CD4-positive, alpha-beta memory T cell (primary cell): ENCODE results near the gene CEP70. TPM values are rescaled to one million over a fixed set of nuclear protein-coding genes. Genes with fewer than 3 reads are reported as not detected.
A peak's percentile ranks its signal among the peaks of the same experiment; 100 is the strongest.

Experiments used
- CTCF ChIA-PET: fragments of 350-600 bp; sonication (Branson Sonifier 250); formaldehyde crosslinking; loops from one replicate; lab custom pipeline; 2021; ENCODE audit warnings: inconsistent platforms; ENCODE audit not compliant: partially characterized antibody; lab: Charles Lee
- POLR2A ChIA-PET: fragments of 350-600 bp; sonication (Branson Sonifier 250); formaldehyde crosslinking; loops from one replicate; lab custom pipeline; 2021; ENCODE audit not compliant: partially characterized antibody; lab: Charles Lee
- DNase-seq, 5 donors: peaks; one replicate each; pipeline versions ENCODE4 v3.0.0 to v3.0.0-alpha.2; 2020 to 2022; ENCODE audit warnings: mixed read lengths in 1 of 5
- H3K27ac ChIP-seq: one replicate; pipeline ENCODE4 v1.7.0; 2013; ENCODE audit warnings: low read depth, low read length
- H3K27me3 ChIP-seq: 2 replicates; pipeline ENCODE4 v1.7.0; 2013; ENCODE audit warnings: mild to moderate bottlenecking, low read length, moderate library complexity; ENCODE audit not compliant: insufficient read depth
- H3K36me3 ChIP-seq: 2 replicates; pipeline ENCODE4 v1.7.0; 2013; ENCODE audit warnings: mild to moderate bottlenecking, low read length, moderate library complexity; ENCODE audit not compliant: insufficient read depth
- H3K4me1 ChIP-seq: 2 replicates; pipeline ENCODE4 v1.7.0; 2013; ENCODE audit warnings: mild to moderate bottlenecking, low read length, moderate library complexity; ENCODE audit not compliant: insufficient read depth
- H3K4me3 ChIP-seq, 2 donors: one replicate each; pipeline ENCODE4 v1.7.0; 2013; ENCODE audit warnings: low read length in 2 of 2, mild to moderate bottlenecking in 1 of 2
- H3K9me3 ChIP-seq, 2 donors: one replicate each; pipeline ENCODE4 v1.7.0; 2013; ENCODE audit warnings: low read length in 2 of 2, control low read depth in 1 of 2; ENCODE audit not compliant: control insufficient read depth in 1 of 2
- H3K27ac Mint-ChIP-seq, 7 donors: one replicate each; pipeline ENCODE4 v1.8.0; 2020 to 2021; ENCODE audit warnings: mixed read lengths in 7 of 7, mild to moderate bottlenecking in 6 of 7, inconsistent platforms in 3 of 7, moderate library complexity in 3 of 7
- H3K27me3 Mint-ChIP-seq, 2 donors: one replicate each; pipeline ENCODE4 v1.8.0; 2020 to 2021; ENCODE audit warnings: mixed read lengths in 2 of 2
- H3K36me3 Mint-ChIP-seq, 2 donors: one replicate each; pipeline ENCODE4 v1.8.0; 2020 to 2021; ENCODE audit warnings: mixed read lengths in 2 of 2, inconsistent platforms in 1 of 2, mild to moderate bottlenecking in 1 of 2
- H3K4me1 Mint-ChIP-seq, 4 donors: one replicate each; pipeline ENCODE4 v1.8.0; 2020 to 2021; ENCODE audit warnings: mixed read lengths in 4 of 4, mild to moderate bottlenecking in 1 of 4
- H3K4me3 Mint-ChIP-seq, 8 donors: one replicate each; pipeline ENCODE4 v1.8.0; 2020 to 2021; ENCODE audit warnings: mixed read lengths in 8 of 8, mild to moderate bottlenecking in 7 of 8, moderate library complexity in 6 of 8, inconsistent platforms in 3 of 8
- H3K9me3 Mint-ChIP-seq, 8 donors: one replicate each; pipeline ENCODE4 v1.8.0; 2020 to 2021; ENCODE audit warnings: mixed read lengths in 8 of 8, mild to moderate bottlenecking in 5 of 8, inconsistent platforms in 3 of 8, moderate library complexity in 1 of 8
- intact Hi-C: fragments of 100-400 bp; cut with micrococcal nuclease; formaldehyde crosslinking; loops from one replicate; pipeline ENCODE4 v1.15.1; 2023
- polyA plus RNA-seq, 2 donors: library from polyadenylated mRNA; unstranded; fragments of 300-500 nt; fragmentation: Illumina TruSeq; gene quantifications; one replicate each; pipeline ENCODE4 v1.2.3, GENCODE V29; 2021
- total RNA-seq, 2 experiments: library from RNA; stranded (reverse); gene quantifications; one replicate each; pipeline ENCODE4 v1.2.3, GENCODE V29; 2021

CEP70 gene
- total and polyA plus RNA-seq, 4 experiments from 2014 or later, result 6.7 to 28.0 (median 17.2) TPM

GRCh38 chr3:138461246-138461645 is 132.8 kb downstream of the CEP70 start:
- Mint-ChIP-seq H3K36me3 (no peaks in the 10 kb centered on the region), H3K4me1 (peaks cover under 1 to 9% (median 1%) of the 10 kb centered on the region in 4 donors), H3K4me3 (no peak overlapping the region), H3K27ac (no peak overlapping the region), H3K9me3 (no peaks in the 10 kb centered on the region), H3K27me3 (peaks cover 3 to 9% of the 10 kb centered on the region in 2 donors)
- ChIA-PET POLR2A (no interaction called here), CTCF (no interaction called here)
- no peak overlapping the region for H3K27ac ChIP-seq
- no peak overlapping the region for H3K4me3 ChIP-seq
- H3K36me3 ChIP-seq, result no peaks in the 10 kb centered on the region
- DNase-seq, result no peak
- H3K4me1 ChIP-seq, result peaks cover under 1% of the 10 kb centered on the region
- intact Hi-C loops, result no loop called here
- H3K9me3 ChIP-seq, result no peaks in the 10 kb centered on the region
- H3K27me3 ChIP-seq, result no peaks in the 10 kb centered on the region

DNA sequence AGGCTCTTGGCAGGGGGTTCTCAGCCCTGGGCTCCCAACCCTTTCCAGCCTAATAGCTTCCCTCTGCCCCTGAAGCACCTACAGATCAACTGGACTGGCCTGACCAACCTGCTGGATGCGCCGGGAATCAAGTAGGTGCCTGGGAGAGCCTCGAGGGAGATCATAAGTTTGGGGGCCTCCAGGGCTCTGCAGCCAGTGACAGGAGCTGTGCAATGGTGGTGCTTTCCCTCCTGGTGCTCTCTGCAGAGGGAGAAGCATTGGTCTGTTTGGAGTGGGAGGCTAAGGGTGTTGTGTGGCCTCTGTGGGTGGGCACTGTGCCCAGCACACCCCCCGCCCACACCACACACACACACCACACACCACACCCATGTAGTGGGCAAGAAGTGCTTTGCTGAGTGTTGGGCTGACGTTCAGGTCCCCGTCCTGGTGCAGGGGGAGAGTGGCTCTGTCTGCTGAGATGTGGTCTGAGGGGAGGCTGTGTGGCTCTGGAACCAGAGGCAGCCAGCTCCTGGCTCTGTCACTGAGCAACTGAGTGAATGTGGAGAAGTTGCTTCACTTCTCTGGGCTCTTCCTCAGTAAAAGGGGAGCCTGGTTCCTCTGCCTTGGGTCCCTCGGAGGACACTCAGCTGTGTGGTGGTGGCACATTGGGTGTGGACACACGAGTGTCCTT is 133.4 kb downstream of the CEP70 start:
- Histone ChIP-seq H3K9me3 (no peaks in the 10 kb centered on the region), H3K27ac (no peak overlapping the region), H3K4me3 (no peak overlapping the region), H3K4me1 (peaks cover 6% of the 10 kb centered on the region), H3K36me3 (no peaks in the 10 kb centered on the region), H3K27me3 (no peaks in the 10 kb centered on the region)
- intact Hi-C loops, result no loop called here
- Mint-ChIP-seq H3K4me1 (peaks cover 3 to 15% (median 7%) of the 10 kb centered on the region in 4 donors), H3K27me3 (peaks cover 3 to 9% of the 10 kb centered on the region in 2 donors), H3K27ac (no peak overlapping the region), H3K36me3 (no peaks in the 10 kb centered on the region), H3K4me3 (no peak overlapping the region), H3K9me3 (peaks cover 0 to 2% (median 0%) of the 10 kb centered on the region in 8 donors)
- CTCF ChIA-PET, result no interaction called here
- DNase-seq, result no peak
- POLR2A ChIA-PET, result no interaction called here

GRCh38 chr3:138459619-138460535 is 134.2 kb downstream of the CEP70 start:
- Histone ChIP-seq H3K4me3 (no peak overlapping the region), H3K9me3 (no peaks in the 10 kb centered on the region), H3K4me1 (peaks cover 7% of the 10 kb centered on the region), H3K27ac (no peak overlapping the region), H3K36me3 (no peaks in the 10 kb centered on the region), H3K27me3 (no peaks in the 10 kb centered on the region)
- H3K4me3 Mint-ChIP-seq, result no peak overlapping the region
- peaks cover 0 to 2% (median 0%) of the 10 kb centered on the region in 8 donors for H3K9me3 Mint-ChIP-seq
- POLR2A ChIA-PET, result no interaction called here
- no peak overlapping the region for H3K27ac Mint-ChIP-seq
- intact Hi-C loops, result no loop called here
- CTCF ChIA-PET, result no interaction called here
- no peak for DNase-seq
- peaks cover 3 to 16% (median 9%) of the 10 kb centered on the region in 4 donors for H3K4me1 Mint-ChIP-seq
- peaks cover 3 to 9% of the 10 kb centered on the region in 2 donors for H3K27me3 Mint-ChIP-seq
- H3K36me3 Mint-ChIP-seq, result no peaks in the 10 kb centered on the region

DNA sequence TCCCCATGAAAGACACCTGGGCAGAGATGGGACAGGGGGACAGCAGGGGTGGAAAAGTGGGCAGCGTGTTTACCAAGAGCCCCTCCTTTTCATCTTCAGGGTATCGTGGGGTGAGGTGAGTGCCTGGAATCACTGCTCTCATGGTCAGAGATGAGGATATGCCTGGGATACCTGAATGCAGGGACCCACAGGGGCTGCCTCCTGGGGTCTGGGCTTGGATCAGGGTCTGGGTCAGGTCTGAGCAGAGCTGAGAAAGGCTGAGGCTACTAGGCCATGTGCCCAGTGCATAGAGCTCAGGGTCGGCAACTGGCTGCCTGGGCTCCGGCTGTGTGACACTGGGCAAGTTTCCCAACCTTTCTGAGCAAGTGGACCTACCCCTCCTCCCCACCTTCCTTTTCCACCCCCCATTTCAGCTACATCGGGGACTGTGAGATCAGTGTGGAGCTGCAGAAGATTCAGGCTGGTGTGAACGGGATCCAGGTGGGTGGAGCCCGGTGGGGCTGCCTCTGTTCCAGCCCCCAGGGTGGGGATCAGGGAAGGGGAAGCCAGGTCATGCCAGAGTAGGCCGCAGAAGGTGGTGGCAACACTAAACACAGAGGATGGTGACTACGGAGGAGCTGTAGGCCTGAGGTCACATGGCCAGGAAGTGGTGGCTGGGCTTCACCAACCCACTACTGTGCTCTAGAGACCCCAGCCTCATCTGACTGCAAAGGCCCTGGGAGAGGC is 135.1 kb downstream of the CEP70 start:
- H3K36me3 Mint-ChIP-seq, result no peaks in the 10 kb centered on the region
- Histone ChIP-seq H3K4me3 (no peak overlapping the region), H3K27me3 (no peaks in the 10 kb centered on the region), H3K4me1 (peaks cover 7% of the 10 kb centered on the region), H3K9me3 (no peaks in the 10 kb centered on the region), H3K36me3 (no peaks in the 10 kb centered on the region), H3K27ac (no peak overlapping the region)
- H3K27me3 Mint-ChIP-seq, result peaks cover 3 to 9% of the 10 kb centered on the region in 2 donors
- no peak overlapping the region for H3K27ac Mint-ChIP-seq
- DNase-seq, result no peak
- CTCF ChIA-PET, result no interaction called here
- intact Hi-C loops, result no loop called here
- no peak overlapping the region for H3K4me3 Mint-ChIP-seq
- POLR2A ChIA-PET, result no interaction called here
- peaks cover 3 to 16% (median 10%) of the 10 kb centered on the region in 4 donors for H3K4me1 Mint-ChIP-seq
- H3K9me3 Mint-ChIP-seq, result peaks cover 0 to 2% (median 0%) of the 10 kb centered on the region in 8 donors

DNA sequence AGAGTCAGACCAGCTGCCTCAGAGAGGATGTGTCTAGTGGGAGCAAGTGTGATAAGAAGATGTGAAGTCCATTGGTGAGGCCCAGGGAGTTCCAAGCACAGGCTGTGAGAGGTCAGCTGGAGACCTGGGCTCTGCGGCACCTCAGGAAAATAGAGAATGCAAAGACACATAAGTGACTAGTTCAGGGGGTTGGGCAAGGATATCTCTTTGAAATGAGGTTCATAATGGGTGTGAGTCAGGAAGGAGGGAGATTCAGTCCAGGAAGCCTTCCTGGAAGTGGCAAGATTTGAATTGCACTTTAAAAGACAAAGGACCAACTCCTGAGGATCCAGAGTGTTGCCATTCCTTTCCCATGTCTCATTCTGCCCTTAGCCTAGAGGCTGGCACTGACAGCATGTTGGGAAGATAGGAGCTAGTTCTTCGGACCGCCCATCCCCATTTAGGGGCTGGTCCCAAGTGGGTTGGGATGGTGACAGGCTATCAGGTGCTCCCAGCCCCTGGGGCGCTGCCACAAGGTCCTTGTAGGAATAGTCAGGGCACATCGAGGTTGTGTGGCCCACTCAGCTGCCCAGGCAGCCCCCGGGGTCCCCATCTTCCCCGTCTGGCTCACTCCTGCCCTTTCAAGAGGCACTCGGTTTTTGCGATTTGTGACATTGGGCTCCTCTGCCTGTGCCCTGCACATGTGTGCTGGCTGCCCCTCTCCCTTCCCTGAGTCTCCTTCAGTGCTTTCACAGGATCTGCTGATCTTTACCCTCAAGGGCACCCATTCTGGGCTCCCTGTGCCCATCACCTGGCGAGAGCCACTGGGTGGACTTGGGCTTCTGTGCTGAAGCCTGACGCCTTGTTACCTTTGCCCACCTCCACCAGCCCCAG is 136.0 kb downstream of the CEP70 start:
- DNase-seq, result no peak
- Histone ChIP-seq H3K4me1 (peaks cover 7% of the 10 kb centered on the region), H3K36me3 (no peaks in the 10 kb centered on the region), H3K9me3 (no peaks in the 10 kb centered on the region), H3K27ac (no peak overlapping the region), H3K4me3 (no peak overlapping the region), H3K27me3 (no peaks in the 10 kb centered on the region)
- Mint-ChIP-seq H3K4me1 (peaks cover 3 to 16% (median 10%) of the 10 kb centered on the region in 4 donors), H3K9me3 (peaks cover 0 to 2% (median 0%) of the 10 kb centered on the region in 8 donors), H3K36me3 (no peaks in the 10 kb centered on the region), H3K27me3 (peaks cover 3 to 7% of the 10 kb centered on the region in 2 donors), H3K4me3 (no peak overlapping the region), H3K27ac (peak overlapping the region in 2 of 7 donors; percentile 16 to 53)
- POLR2A ChIA-PET, result no interaction called here
- intact Hi-C loops, result no loop called here
- CTCF ChIA-PET, result no interaction called here

DNA sequence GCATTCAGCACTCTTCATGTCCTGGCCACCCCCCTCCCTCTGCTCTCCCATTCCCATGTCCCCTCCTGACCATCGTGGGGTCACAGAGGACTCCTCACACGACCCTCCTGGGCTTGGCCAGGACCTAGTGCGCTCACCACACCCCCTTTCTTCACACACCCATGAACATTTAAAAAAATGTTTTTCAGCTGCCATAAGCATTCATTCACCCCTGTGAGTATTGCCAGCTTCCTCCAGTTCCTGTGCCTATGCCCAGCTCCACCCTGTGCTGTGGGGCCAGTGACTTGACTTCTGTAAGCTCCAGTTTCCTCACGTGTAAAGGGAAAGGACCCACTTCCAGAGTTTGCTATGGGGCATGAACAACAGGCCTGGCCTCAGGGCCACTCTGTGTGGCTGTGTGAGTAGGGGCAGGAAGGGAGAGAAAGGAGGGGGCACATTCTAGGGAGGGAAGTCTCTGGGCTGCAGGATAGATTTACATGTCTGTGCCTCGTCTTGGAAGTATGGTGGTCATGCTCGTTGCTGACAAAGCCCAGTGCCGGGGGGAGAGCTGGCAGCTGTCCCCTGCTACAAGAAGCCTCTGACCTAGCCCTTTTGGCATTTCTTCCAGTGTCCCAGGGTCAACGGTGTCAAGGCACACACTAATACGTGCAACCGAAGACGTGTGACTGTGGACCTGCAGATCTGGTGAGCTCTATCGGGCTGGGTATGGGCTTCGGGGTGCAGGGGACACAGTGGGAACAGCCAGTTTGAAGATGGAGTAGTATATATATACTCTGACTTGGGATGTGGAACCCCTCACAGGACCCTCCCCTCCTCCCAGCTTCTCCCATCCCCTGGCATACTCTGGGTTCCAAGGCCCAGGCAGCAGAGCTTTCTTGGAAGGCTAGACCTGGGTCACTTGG is 136.8 kb downstream of the CEP70 start:
- DNase-seq, result no peak
- Histone ChIP-seq H3K27ac (no peak overlapping the region), H3K4me3 (no peak overlapping the region), H3K36me3 (no peaks in the 10 kb centered on the region), H3K27me3 (no peaks in the 10 kb centered on the region), H3K9me3 (no peaks in the 10 kb centered on the region), H3K4me1 (peaks cover 7% of the 10 kb centered on the region)
- Mint-ChIP-seq H3K27ac (peak overlapping the region in 2 of 7 donors; percentile 16 to 47), H3K4me1 (peaks cover 3 to 16% (median 10%) of the 10 kb centered on the region in 4 donors), H3K4me3 (peak overlapping the region in 1 of 8 donors; percentile 13), H3K9me3 (peaks cover 0 to 2% (median 0%) of the 10 kb centered on the region in 8 donors), H3K27me3 (peaks cover 0 to 4% of the 10 kb centered on the region in 2 donors), H3K36me3 (no peaks in the 10 kb centered on the region)
- ChIA-PET CTCF (interaction anchor here (1.2 kb wide), 2 partner anchors 9 to 39 kb away, joined by 3 read pairs; no protein-coding TSS in a partner anchor), POLR2A (no interaction called here)
- intact Hi-C loops, result no loop called here
